PC-3 (cell line): Measurements from ENCODE around the gene EAPP. TPM values are rescaled to one million over a fixed set of nuclear protein-coding genes. Genes with fewer than 3 reads are reported as not detected.

ENCODE experiments used
- ATAC-seq: fragments of 200-7000 bp; cut with Tn5 transposase; 2 replicates; pipeline ENCODE4 v1.9.1; 2020; ENCODE audit warnings: mild to moderate bottlenecking, moderate library complexity
- BruUV-seq: library from RNA; stranded (reverse); fragments of 400-500 nt; replicated peaks from 2 replicates; lab custom pipeline; 2021; lab: Mats Ljungman, UMichigan
- CTCF ChIA-PET: fragments of 300-600 bp; sonication (Branson Sonifier 250); formaldehyde crosslinking; loops from one replicate; lab custom pipeline; 2022; ENCODE audit warnings: antibody characterized with exemption; lab: Charles Lee
- POLR2A ChIA-PET: fragments of 300-600 bp; sonication (Branson Sonifier 250); formaldehyde crosslinking; loops from one replicate; lab custom pipeline; 2022; ENCODE audit warnings: antibody characterized with exemption; ENCODE audit not compliant: unreplicated experiment; lab: Charles Lee
- DNase-seq: peaks from one replicate; pipeline ENCODE4 v3.0.0-alpha.2; 2015
- H2AFZ ChIP-seq: fragments of 300-600 bp; sonication (generic); 2 replicates; pipeline ENCODE4 v1.6.0; 2016; ENCODE audit warnings: antibody characterized with exemption, low read length
- H3F3A ChIP-seq: fragments of 300-600 bp; sonication (generic); one replicate; pipeline ENCODE4 v1.6.0; 2017; ENCODE audit warnings: antibody characterized with exemption, low read length, control low read depth, mild to moderate bottlenecking; ENCODE audit not compliant: unreplicated experiment
- H3K27ac ChIP-seq: fragments of 300-600 bp; sonication (generic); 2 replicates; pipeline ENCODE4 v1.5.1; 2016; ENCODE audit warnings: mild to moderate bottlenecking, low read length
- H3K27me3 ChIP-seq: fragments of 300-600 bp; sonication (generic); 2 replicates; pipeline ENCODE4 v1.6.1; 2016; ENCODE audit warnings: low read length, mixed read lengths
- H3K36me3 ChIP-seq: fragments of 300-600 bp; sonication (generic); 2 replicates; pipeline ENCODE4 v1.6.1; 2016; ENCODE audit warnings: low read depth, mixed run types, low read length, mixed read lengths
- H3K4me1 ChIP-seq: fragments of 300-600 bp; sonication (generic); 2 replicates; pipeline ENCODE4 v1.5.1; 2016; ENCODE audit warnings: low read length; ENCODE audit not compliant: insufficient read depth
- H3K4me2 ChIP-seq: fragments of 300-600 bp; sonication (generic); 2 replicates; pipeline ENCODE4 v1.6.0; 2016; ENCODE audit warnings: low read length
- H3K4me3 ChIP-seq: fragments of 300-600 bp; sonication (generic); 2 replicates; pipeline ENCODE4 v1.5.1; 2016; ENCODE audit warnings: mild to moderate bottlenecking, low read length, mixed read lengths
- H3K79me2 ChIP-seq: fragments of 300-600 bp; sonication (generic); 2 replicates; pipeline ENCODE4 v1.6.1; 2017; ENCODE audit warnings: low read length, mixed read lengths
- H3K9ac ChIP-seq: fragments of 300-600 bp; sonication (generic); 2 replicates; pipeline ENCODE4 v1.6.0; 2016; ENCODE audit warnings: mild to moderate bottlenecking, low read length
- H3K9me2 ChIP-seq: fragments of 300-600 bp; sonication (generic); replicated peaks from 2 replicates; pipeline ENCODE4 v1.6.1; 2016; ENCODE audit warnings: mixed run types, low read length, mixed read lengths
- H3K9me3 ChIP-seq: fragments of 300-600 bp; sonication (generic); 2 replicates; pipeline ENCODE4 v1.6.1; 2016; ENCODE audit warnings: low read length, mixed read lengths
- H4K20me1 ChIP-seq: fragments of 300-600 bp; sonication (generic); 2 replicates; pipeline ENCODE4 v1.6.1; 2016; ENCODE audit warnings: low read length, mixed read lengths
- EZH2 ChIP-seq: fragments of 300-600 bp; sonication (generic); IDR thresholded peaks from one replicate; pipeline ENCODE4 v1.6.1; 2017; ENCODE audit warnings: antibody characterized with exemption, mild to moderate bottlenecking, low read length; ENCODE audit not compliant: unreplicated experiment
- EZH2phosphoT487 ChIP-seq: fragments of 300-600 bp; sonication (generic); IDR thresholded peaks from 2 replicates; pipeline ENCODE4 v1.6.1; 2018; ENCODE audit warnings: mild to moderate bottlenecking, antibody characterized with exemption, low read length, borderline replicate concordance
- intact Hi-C: fragments of 100-400 bp; cut with micrococcal nuclease; formaldehyde crosslinking; loops from 2 replicates; pipeline ENCODE4 v1.9.0; 2023
- total RNA-seq: library from RNA; depleted of rRNA; stranded (reverse); fragments of >200 nt; gene quantifications from 2 replicates; pipeline ENCODE4 v1.2.3, GENCODE V29; 2014
- TF ChIP-seq, protein P1 (sequence below): fragments of 300-600 bp; sonication (generic); conservative IDR thresholded peaks from 2 replicates; pipeline ENCODE4 v1.5.1; 2017; ENCODE audit warnings: antibody characterized with exemption, low read depth, mild to moderate bottlenecking, low read length

Gene EAPP
- total RNA-seq, 1 experiment from 2014 or later, result 49.5 TPM

DNA sequence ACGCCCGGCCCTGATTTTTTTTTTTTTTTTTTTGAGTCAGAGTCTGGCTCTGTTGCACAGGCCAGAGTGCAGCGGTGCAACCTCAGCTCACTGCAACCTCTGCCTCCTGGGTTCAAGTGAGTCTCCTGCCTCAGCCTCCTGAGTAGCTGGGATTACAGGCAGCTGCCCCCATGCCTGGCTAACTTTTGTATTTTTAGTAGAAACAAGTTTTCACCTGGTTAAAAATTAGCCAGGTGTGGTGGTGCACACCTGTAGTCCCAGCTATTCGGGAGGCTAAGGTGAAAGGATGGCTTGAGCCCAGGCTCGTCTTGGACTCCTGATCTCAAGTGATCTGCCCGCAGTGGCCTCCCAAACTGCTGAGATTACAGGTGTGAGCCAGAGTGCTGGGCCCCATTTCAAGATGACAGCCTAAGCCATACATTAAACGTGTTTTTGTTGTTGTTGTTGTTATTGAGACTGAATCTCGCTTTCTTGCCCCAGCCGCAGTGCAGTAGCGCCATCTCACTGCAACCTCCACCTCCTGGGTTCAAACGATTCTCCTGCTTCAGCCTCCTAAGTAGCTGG is 42.7 kb upstream of the EAPP start:
- intact Hi-C loops, result no loop called here
- Histone ChIP-seq H3K4me1 (no peaks in the 10 kb centered on the region), H3K27me3 (no peaks in the 10 kb centered on the region), H3F3A (no peaks in the 10 kb centered on the region), H3K9me2 (no peaks in the 10 kb centered on the region), H3K4me2 (no peak overlapping the region), H3K27ac (no peak overlapping the region), H3K36me3 (peaks cover 12% of the 10 kb centered on the region), H3K79me2 (no peaks in the 10 kb centered on the region), H3K4me3 (no peak overlapping the region), H3K9ac (no peak overlapping the region), H2AFZ (no peak overlapping the region), H4K20me1 (no peaks in the 10 kb centered on the region), H3K9me3 (no peaks in the 10 kb centered on the region)
- POLR2A ChIA-PET, result no interaction called here
- DNase-seq (no peak), ATAC-seq (no peak)
- CTCF ChIA-PET, result no interaction called here
- no peak for TF ChIP-seq EZH2
- no peak for TF ChIP-seq EZH2phosphoT487
- TF ChIP-seq, protein P1, sequence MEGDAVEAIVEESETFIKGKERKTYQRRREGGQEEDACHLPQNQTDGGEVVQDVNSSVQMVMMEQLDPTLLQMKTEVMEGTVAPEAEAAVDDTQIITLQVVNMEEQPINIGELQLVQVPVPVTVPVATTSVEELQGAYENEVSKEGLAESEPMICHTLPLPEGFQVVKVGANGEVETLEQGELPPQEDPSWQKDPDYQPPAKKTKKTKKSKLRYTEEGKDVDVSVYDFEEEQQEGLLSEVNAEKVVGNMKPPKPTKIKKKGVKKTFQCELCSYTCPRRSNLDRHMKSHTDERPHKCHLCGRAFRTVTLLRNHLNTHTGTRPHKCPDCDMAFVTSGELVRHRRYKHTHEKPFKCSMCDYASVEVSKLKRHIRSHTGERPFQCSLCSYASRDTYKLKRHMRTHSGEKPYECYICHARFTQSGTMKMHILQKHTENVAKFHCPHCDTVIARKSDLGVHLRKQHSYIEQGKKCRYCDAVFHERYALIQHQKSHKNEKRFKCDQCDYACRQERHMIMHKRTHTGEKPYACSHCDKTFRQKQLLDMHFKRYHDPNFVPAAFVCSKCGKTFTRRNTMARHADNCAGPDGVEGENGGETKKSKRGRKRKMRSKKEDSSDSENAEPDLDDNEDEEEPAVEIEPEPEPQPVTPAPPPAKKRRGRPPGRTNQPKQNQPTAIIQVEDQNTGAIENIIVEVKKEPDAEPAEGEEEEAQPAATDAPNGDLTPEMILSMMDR, result no peak
- BruUV-seq, result no TSS peak

DNA sequence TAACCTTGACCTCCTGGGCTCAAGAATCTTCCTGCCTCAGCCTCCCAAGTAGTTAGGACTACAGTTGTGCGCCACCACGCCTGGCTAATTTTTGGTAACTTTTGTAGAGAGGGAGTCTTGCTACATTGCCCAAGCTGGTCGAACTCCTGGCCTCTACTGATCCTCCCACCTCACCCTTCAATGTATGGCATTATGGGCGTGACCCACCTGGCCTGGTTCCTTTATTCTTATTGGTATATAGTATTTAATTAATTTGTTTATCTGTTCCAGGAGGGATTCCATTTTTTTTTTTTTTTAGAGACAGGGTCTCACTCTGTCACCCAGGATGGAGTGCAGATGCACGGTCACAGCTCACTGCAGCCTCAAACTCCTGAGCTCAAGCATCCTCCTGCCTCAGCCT is 40.9 kb upstream of the EAPP start:
- Histone ChIP-seq H3K27ac (no peak overlapping the region), H3K9ac (no peak overlapping the region), H3K9me2 (no peaks in the 10 kb centered on the region), H2AFZ (no peak overlapping the region), H3K79me2 (no peaks in the 10 kb centered on the region), H4K20me1 (no peaks in the 10 kb centered on the region), H3K4me3 (no peak overlapping the region), H3K4me2 (no peak overlapping the region), H3F3A (no peaks in the 10 kb centered on the region), H3K9me3 (no peaks in the 10 kb centered on the region), H3K36me3 (peaks cover 12% of the 10 kb centered on the region), H3K4me1 (no peaks in the 10 kb centered on the region), H3K27me3 (no peaks in the 10 kb centered on the region)
- ChIA-PET CTCF (no interaction called here), POLR2A (interaction anchor here (0.6 kb wide), 1 partner anchor 211 kb away, joined by 5 read pairs; no protein-coding TSS in a partner anchor)
- TF ChIP-seq, protein P1, result no peak
- no peak for TF ChIP-seq EZH2
- no peak for TF ChIP-seq EZH2phosphoT487
- intact Hi-C loops, result no loop called here
- no TSS peak for BruUV-seq
- DNase-seq (no peak), ATAC-seq (no peak)

DNA sequence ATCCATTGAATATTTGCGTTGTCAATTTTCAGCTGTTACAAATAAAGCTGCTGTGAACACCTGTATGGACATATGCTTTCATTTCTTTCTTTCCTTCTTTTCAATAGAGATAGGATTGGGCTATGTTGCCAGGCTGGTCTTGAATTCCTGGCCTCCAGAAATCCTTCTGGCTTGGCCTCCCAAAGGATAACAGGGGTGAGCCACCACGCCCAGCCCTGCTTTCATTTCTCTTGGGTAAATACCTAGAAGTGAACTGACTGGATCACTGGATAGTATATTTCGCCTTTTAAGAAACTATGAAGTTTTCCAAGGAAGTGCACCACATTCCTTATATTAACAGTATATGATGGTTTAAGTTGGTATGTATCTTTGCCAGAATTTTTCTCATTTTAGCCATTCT is 32.3 kb upstream of the EAPP start:
- H3K79me2 ChIP-seq, result no peaks in the 10 kb centered on the region
- no peaks in the 10 kb centered on the region for H3K4me1 ChIP-seq
- H3K27me3 ChIP-seq, result no peaks in the 10 kb centered on the region
- ChIA-PET CTCF (no interaction called here), POLR2A (no interaction called here)
- H3K4me3 ChIP-seq, result no peak overlapping the region
- H2AFZ ChIP-seq, result no peak overlapping the region
- no peak overlapping the region for H3K27ac ChIP-seq
- no peaks in the 10 kb centered on the region for H3K9me2 ChIP-seq
- H3K36me3 ChIP-seq, result peaks cover 21% of the 10 kb centered on the region
- H3K9ac ChIP-seq, result no peak overlapping the region
- H3K4me2 ChIP-seq, result no peak overlapping the region
- no peaks in the 10 kb centered on the region for H3F3A ChIP-seq
- intact Hi-C loops, result no loop called here
- TF ChIP-seq, protein P1, result no peak
- TF ChIP-seq EZH2phosphoT487, result no peak
- no peak for TF ChIP-seq EZH2
- ATAC-seq (no peak), DNase-seq (no peak)
- H3K9me3 ChIP-seq, result no peaks in the 10 kb centered on the region
- no TSS peak for BruUV-seq
- H4K20me1 ChIP-seq, result no peaks in the 10 kb centered on the region
